D721Med (cell line): Measurements from ENCODE around the gene LRRTM3.

ENCODE experiments used
- DNase-seq: peaks from one replicate; pipeline ENCODE4 v3.0.0; 2011; ENCODE audit warnings: low spot score; ENCODE audit not compliant: insufficient read length
- FAIRE-seq: peaks from 2 replicates; lab custom pipeline; 2011; peaks lifted over from hg19 to GRCh38; lab: Jason Lieb, UNC
- CTCF ChIP-seq: IDR thresholded peaks from 2 replicates; pipeline ENCODE4 v1.5.1; 2012; ENCODE audit warnings: mild to moderate bottlenecking, control low read depth; ENCODE audit not compliant: insufficient read depth; ENCODE audit errors: missing control alignments

LRRTM3 gene

GRCh38 chr10:66888237-66888636 lies 37.6 kb upstream of the LRRTM3 start:
- DNase-seq (no peak), FAIRE-seq (no peak)
- no peak for TF ChIP-seq CTCF

GRCh38 chr10:66892871-66893270 lies 33.0 kb upstream of the LRRTM3 start:
- no peak for TF ChIP-seq CTCF
- no peak for DNase-seq
- no peak for FAIRE-seq

GRCh38 chr10:66910671-66911070 lies 15.2 kb upstream of the LRRTM3 start:
- FAIRE-seq (no peak), DNase-seq (no peak)
- no peak for TF ChIP-seq CTCF

- FAIRE-seq (no peak), DNase-seq (no peak)
- no peak for TF ChIP-seq CTCF
Observed at GRCh38 chr10:66916030-66916429, 9.8 kb upstream of the LRRTM3 start.

- FAIRE-seq, result no peak
- no peak for TF ChIP-seq CTCF
- no peak for DNase-seq
Observed at GRCh38 chr10:66917104-66917503, 8.7 kb upstream of the LRRTM3 start.

GRCh38 chr10:66919248-66919647 lies 6.6 kb upstream of the LRRTM3 start:
- FAIRE-seq, result no peak
- TF ChIP-seq CTCF, result no peak
- DNase-seq, result no peak

GRCh38 chr10:66924674-66925345 lies 1.0 kb upstream of the LRRTM3 start:
- no peak for TF ChIP-seq CTCF
- no peak for FAIRE-seq
- no peak for DNase-seq
